AG10803 (cell line): ENCODE results near the gene FGF19.

Experiments
- DNase-seq: peaks from one replicate; pipeline ENCODE4 v3.0.0; 2010; ENCODE audit warnings: low read depth
- H3K4me3 ChIP-seq: 2 replicates; pipeline ENCODE4 v1.5.1; 2011; ENCODE audit warnings: mild to moderate bottlenecking, low read length, control low read depth
- CTCF ChIP-seq: conservative IDR thresholded peaks from 2 replicates; pipeline ENCODE4 v1.5.1; 2011; ENCODE audit warnings: mild to moderate bottlenecking, low read length, control low read depth, inconsistent platforms

The FGF19 gene

GRCh38 chr11:69746140-69746539, 42.3 kb upstream of the FGF19 start:
- DNase-seq, result no peak
- TF ChIP-seq CTCF, result no peak
- no peak overlapping the region for H3K4me3 ChIP-seq

- H3K4me3 ChIP-seq, result no peak overlapping the region
- DNase-seq, result no peak
- no peak for TF ChIP-seq CTCF
Measured at GRCh38 chr11:69745201-69745600, 41.4 kb upstream of the FGF19 start.

GRCh38 chr11:69744435-69744834, 40.6 kb upstream of the FGF19 start:
- no peak for TF ChIP-seq CTCF
- DNase-seq, result peak; percentile 59
- H3K4me3 ChIP-seq, result no peak overlapping the region

- DNase-seq, result no peak
- H3K4me3 ChIP-seq, result no peak overlapping the region
- no peak for TF ChIP-seq CTCF
Measured at GRCh38 chr11:69734841-69735240, 31.0 kb upstream of the FGF19 start.

- TF ChIP-seq CTCF, result no peak
- H3K4me3 ChIP-seq, result no peak overlapping the region
- no peak for DNase-seq
Measured at GRCh38 chr11:69734367-69734766, 30.5 kb upstream of the FGF19 start.

- no peak for DNase-seq
- H3K4me3 ChIP-seq, result no peak overlapping the region
- no peak for TF ChIP-seq CTCF
Measured at GRCh38 chr11:69732910-69733309, 29.1 kb upstream of the FGF19 start.

GRCh38 chr11:69731110-69731509, 27.3 kb upstream of the FGF19 start:
- DNase-seq, result no peak
- H3K4me3 ChIP-seq, result no peak overlapping the region
- no peak for TF ChIP-seq CTCF
